Measurements from ENCODE around the gene CATSPERE. TPM values are rescaled to one million over a fixed set of nuclear protein-coding genes. Genes with fewer than 3 reads are reported as not detected.

Gene CATSPERE
- total RNA-seq, 1 donor from 2014 or later: 0.86 TPM

- Mint-ChIP-seq H3K27me3 (ENCODE audit: insufficient read depth, low read depth) (no peaks in the 10 kb centered on the region), H3K4me1 (peaks cover 5% of the 10 kb centered on the region), H3K36me3 (no peaks in the 10 kb centered on the region), H3K4me3 (no peak overlapping the region), H3K9me3 (no peaks in the 10 kb centered on the region), H3K27ac (no peak overlapping the region)
- Histone ChIP-seq H3K27me3 (no peaks in the 10 kb centered on the region), H3K27ac (no peak overlapping the region), H3K9ac (no peak overlapping the region), H3K4me2 (no peak overlapping the region), H3K79me2 (ENCODE audit: low read depth) (no peaks in the 10 kb centered on the region), H4K20me1 (ENCODE audit: low read depth) (no peaks in the 10 kb centered on the region), H2AFZ (replicated peaks) (no peak overlapping the region), H3K36me3 (no peaks in the 10 kb centered on the region), H3K4me3 (no peak overlapping the region), H3K9me3 (ENCODE audit: low read depth) (no peaks in the 10 kb centered on the region), H3F3A (ENCODE audit: low read depth) (no peaks in the 10 kb centered on the region), H3K4me1 (peaks cover 5% of the 10 kb centered on the region)
- TF ChIP-seq CTCF (IDR thresholded peaks at IDR 0.05): no peak
- TF ChIP-seq EZH2 (IDR thresholded peaks at IDR 0.05): no peak
- TF ChIP-seq EZH2phosphoT487 (IDR thresholded peaks at IDR 0.05): no peak
- DNase-seq (ENCODE audit: low spot score): no peak
These were observed 137.5 kb downstream of the CATSPERE start for GRCh38 chr1:244598611-244599010.

- H3K4me3 ChIP-seq: no peak overlapping the region
- H3K36me3 ChIP-seq: no peaks in the 10 kb centered on the region
- H3K9me3 Mint-ChIP-seq: no peaks in the 10 kb centered on the region
- TF ChIP-seq EZH2 (IDR thresholded peaks at IDR 0.05) (no peak), CTCF (IDR thresholded peaks at IDR 0.05) (no peak), EZH2phosphoT487 (IDR thresholded peaks at IDR 0.05) (no peak)
- DNase-seq (ENCODE audit: low spot score): no peak
- no peaks in the 10 kb centered on the region for H3K9me3 ChIP-seq (ENCODE audit: low read depth)
- H3F3A ChIP-seq (ENCODE audit: low read depth): no peaks in the 10 kb centered on the region
- H3K79me2 ChIP-seq (ENCODE audit: low read depth): no peaks in the 10 kb centered on the region
- H3K4me1 ChIP-seq: peaks cover 5% of the 10 kb centered on the region
- no peaks in the 10 kb centered on the region for H3K36me3 Mint-ChIP-seq
- H3K27me3 ChIP-seq: no peaks in the 10 kb centered on the region
- H3K27me3 Mint-ChIP-seq (ENCODE audit: insufficient read depth, low read depth): no peaks in the 10 kb centered on the region
- no peak overlapping the region for H3K4me3 Mint-ChIP-seq
- no peak overlapping the region for H3K9ac ChIP-seq
- no peak overlapping the region for H2AFZ ChIP-seq (replicated peaks)
- H3K4me2 ChIP-seq: no peak overlapping the region
- H3K4me1 Mint-ChIP-seq: peaks cover 5% of the 10 kb centered on the region
- H4K20me1 ChIP-seq (ENCODE audit: low read depth): no peaks in the 10 kb centered on the region
- H3K27ac ChIP-seq: no peak overlapping the region
- H3K27ac Mint-ChIP-seq: no peak overlapping the region
These were observed 138.9 kb downstream of the CATSPERE start for GRCh38 chr1:244599937-244600350.

GRCh38 chr1:244601336-244601735, 140.3 kb downstream of the CATSPERE start:
- no peaks in the 10 kb centered on the region for H3K36me3 Mint-ChIP-seq
- Histone ChIP-seq H3K27ac (no peak overlapping the region), H3K27me3 (no peaks in the 10 kb centered on the region), H3K36me3 (no peaks in the 10 kb centered on the region), H3K4me1 (peaks cover 5% of the 10 kb centered on the region), H3K9ac (no peak overlapping the region), H4K20me1 (ENCODE audit: low read depth) (no peaks in the 10 kb centered on the region), H3F3A (ENCODE audit: low read depth) (no peaks in the 10 kb centered on the region), H2AFZ (replicated peaks) (no peak overlapping the region), H3K9me3 (ENCODE audit: low read depth) (no peaks in the 10 kb centered on the region), H3K79me2 (ENCODE audit: low read depth) (no peaks in the 10 kb centered on the region), H3K4me3 (no peak overlapping the region), H3K4me2 (no peak overlapping the region)
- no peaks in the 10 kb centered on the region for H3K9me3 Mint-ChIP-seq
- H3K4me1 Mint-ChIP-seq: peaks cover 5% of the 10 kb centered on the region
- no peak overlapping the region for H3K4me3 Mint-ChIP-seq
- TF ChIP-seq CTCF (IDR thresholded peaks at IDR 0.05) (no peak), EZH2 (IDR thresholded peaks at IDR 0.05) (no peak), EZH2phosphoT487 (IDR thresholded peaks at IDR 0.05) (no peak)
- no peak overlapping the region for H3K27ac Mint-ChIP-seq
- no peaks in the 10 kb centered on the region for H3K27me3 Mint-ChIP-seq (ENCODE audit: insufficient read depth, low read depth)
- no peak for DNase-seq (ENCODE audit: low spot score)

Data from neural progenitor cell (in vitro differentiated cells).